ENCODE data around the gene TBX1.

TBX1 gene

DNA sequence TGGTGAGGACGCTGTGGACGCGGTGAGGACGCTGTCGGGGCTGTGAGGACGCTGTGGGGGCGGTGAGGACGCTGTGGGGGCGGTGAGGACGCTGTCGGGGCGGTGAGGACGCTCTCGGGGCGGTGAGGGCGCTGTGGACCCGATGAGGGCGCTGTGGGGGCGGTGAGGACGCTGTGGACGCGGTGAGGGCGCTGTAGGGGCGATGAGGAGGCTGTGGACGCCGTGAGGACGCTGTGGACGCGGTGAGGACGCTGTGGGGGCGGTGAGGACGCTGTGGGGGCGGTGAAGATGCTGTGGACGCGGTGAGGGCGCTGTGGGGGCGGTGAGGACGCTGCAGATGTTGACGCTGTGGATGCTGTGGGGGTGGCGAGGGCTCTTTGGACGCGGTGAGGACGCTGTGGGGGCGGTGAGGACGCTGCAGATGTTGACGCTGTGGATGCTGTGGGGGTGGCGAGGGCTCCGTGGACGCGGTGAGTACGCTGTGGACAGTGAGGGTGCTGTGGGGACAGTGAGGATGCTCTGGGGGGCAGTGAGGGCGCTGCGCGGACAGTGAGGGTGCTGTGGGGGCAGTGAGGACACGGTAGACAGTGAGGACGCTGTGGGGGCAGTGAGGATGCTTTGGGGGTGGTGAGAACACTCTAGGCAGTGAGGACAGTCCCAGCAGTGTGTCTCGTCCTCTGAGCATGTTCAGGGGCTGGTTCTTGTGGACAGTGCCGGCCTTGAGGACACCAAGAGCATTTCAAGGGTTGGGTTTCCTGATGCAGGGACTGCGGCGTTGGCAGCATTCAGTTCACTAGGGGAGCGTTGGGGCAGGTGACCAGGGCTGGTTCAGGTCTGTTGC, 33.0 kb upstream of the TBX1 start:
- H3K79me2 ChIP-seq (ENCODE audit: insufficient read depth, low read length), result no peaks in the 10 kb centered on the region
- no peaks in the 10 kb centered on the region for H4K20me1 ChIP-seq (ENCODE audit: insufficient read depth, low read length)
- no peak overlapping the region for H3K27ac ChIP-seq (ENCODE audit: low read length)
- H3K9ac ChIP-seq (ENCODE audit: low read depth, low read length), result no peak overlapping the region
- no peak overlapping the region for H2AFZ ChIP-seq (ENCODE audit: low read depth, low read length)
- peaks cover 13% of the 10 kb centered on the region for H3K4me1 ChIP-seq (ENCODE audit: insufficient read depth, low read length)
- no peak overlapping the region for H3K4me3 ChIP-seq (ENCODE audit: low read depth in 1 of 2, low read length in 2 of 2)
- ATAC-seq (ENCODE audit: insufficient read depth, low read depth) (no peak), DNase-seq (no peak)
- no peaks in the 10 kb centered on the region for H3K36me3 ChIP-seq (ENCODE audit: insufficient read depth, low read length)
- no peaks in the 10 kb centered on the region for H3K27me3 ChIP-seq (ENCODE audit: insufficient read depth, low read length, poor library complexity)
- H3K9me3 ChIP-seq (ENCODE audit: insufficient read depth, low read length, severe bottlenecking), result no peaks in the 10 kb centered on the region
- TF ChIP-seq EZH2 (IDR thresholded peaks at IDR 0.05; ENCODE audit: borderline replicate concordance, low read depth, low read length, severe bottlenecking) (no peak), CTCF (IDR thresholded peaks at IDR 0.05; ENCODE audit: borderline replicate concordance, extremely low read depth, low read length, poor library complexity, severe bottlenecking) (no peak)
- no peak overlapping the region for H3K4me2 ChIP-seq (ENCODE audit: insufficient read depth, low read length)

- peaks cover 13% of the 10 kb centered on the region for H3K4me1 ChIP-seq (ENCODE audit: insufficient read depth, low read length)
- no peak overlapping the region for H3K4me3 ChIP-seq (ENCODE audit: low read depth in 1 of 2, low read length in 2 of 2)
- TF ChIP-seq CTCF (IDR thresholded peaks at IDR 0.05; ENCODE audit: borderline replicate concordance, extremely low read depth, low read length, poor library complexity, severe bottlenecking), result no peak
- TF ChIP-seq EZH2 (IDR thresholded peaks at IDR 0.05; ENCODE audit: borderline replicate concordance, low read depth, low read length, severe bottlenecking), result no peak
- H3K4me2 ChIP-seq (ENCODE audit: insufficient read depth, low read length), result no peak overlapping the region
- no peaks in the 10 kb centered on the region for H4K20me1 ChIP-seq (ENCODE audit: insufficient read depth, low read length)
- no peaks in the 10 kb centered on the region for H3K9me3 ChIP-seq (ENCODE audit: insufficient read depth, low read length, severe bottlenecking)
- ATAC-seq (ENCODE audit: insufficient read depth, low read depth) (no peak), DNase-seq (no peak)
- H3K27ac ChIP-seq (ENCODE audit: low read length), result no peak overlapping the region
- no peak overlapping the region for H2AFZ ChIP-seq (ENCODE audit: low read depth, low read length)
- no peak overlapping the region for H3K9ac ChIP-seq (ENCODE audit: low read depth, low read length)
- no peaks in the 10 kb centered on the region for H3K27me3 ChIP-seq (ENCODE audit: insufficient read depth, low read length, poor library complexity)
- H3K36me3 ChIP-seq (ENCODE audit: insufficient read depth, low read length), result no peaks in the 10 kb centered on the region
- no peaks in the 10 kb centered on the region for H3K79me2 ChIP-seq (ENCODE audit: insufficient read depth, low read length)
Observed at GRCh38 chr22:19728271-19728670, 32.3 kb upstream of the TBX1 start.

GRCh38 chr22:19728836-19729235, 31.7 kb upstream of the TBX1 start:
- Histone ChIP-seq H3K4me2 (ENCODE audit: insufficient read depth, low read length) (no peak overlapping the region), H3K4me3 (ENCODE audit: low read depth in 1 of 2, low read length in 2 of 2) (no peak overlapping the region), H3K4me1 (ENCODE audit: insufficient read depth, low read length) (peaks cover 13% of the 10 kb centered on the region), H3K9ac (ENCODE audit: low read depth, low read length) (no peak overlapping the region), H3K79me2 (ENCODE audit: insufficient read depth, low read length) (no peaks in the 10 kb centered on the region), H3K36me3 (ENCODE audit: insufficient read depth, low read length) (no peaks in the 10 kb centered on the region), H3K27ac (ENCODE audit: low read length) (no peak overlapping the region), H3K27me3 (ENCODE audit: insufficient read depth, low read length, poor library complexity) (no peaks in the 10 kb centered on the region), H2AFZ (ENCODE audit: low read depth, low read length) (no peak overlapping the region), H4K20me1 (ENCODE audit: insufficient read depth, low read length) (no peaks in the 10 kb centered on the region), H3K9me3 (ENCODE audit: insufficient read depth, low read length, severe bottlenecking) (no peaks in the 10 kb centered on the region)
- TF ChIP-seq CTCF (IDR thresholded peaks at IDR 0.05; ENCODE audit: borderline replicate concordance, extremely low read depth, low read length, poor library complexity, severe bottlenecking) (no peak), EZH2 (IDR thresholded peaks at IDR 0.05; ENCODE audit: borderline replicate concordance, low read depth, low read length, severe bottlenecking) (no peak)
- DNase-seq (no peak), ATAC-seq (ENCODE audit: insufficient read depth, low read depth) (no peak)

Measured in DND-41 (cell line).